Testis (tissue), 2 donors: ENCODE data around the gene C2CD3.

Experiments
- POLR2A ChIP-seq: fragments of 450-650 bp; IDR thresholded peaks from one replicate; pipeline ENCODE4 v1.6.1; 2017; ENCODE audit warnings: antibody characterized with exemption, mild to moderate bottlenecking, moderate library complexity
- TF ChIP-seq, protein P1 (sequence below), 3 experiments: fragments of 450-650 bp in 2 of 3; fragments of 200-600 bp in 1 of 3; sonication (generic) in 1 of 3; IDR thresholded peaks; one replicate each; pipeline ENCODE4 v1.5.1; 2016 to 2019; ENCODE audit warnings: antibody characterized with exemption in 3 of 3, mild to moderate bottlenecking in 2 of 3, moderate library complexity in 1 of 3

DNA sequence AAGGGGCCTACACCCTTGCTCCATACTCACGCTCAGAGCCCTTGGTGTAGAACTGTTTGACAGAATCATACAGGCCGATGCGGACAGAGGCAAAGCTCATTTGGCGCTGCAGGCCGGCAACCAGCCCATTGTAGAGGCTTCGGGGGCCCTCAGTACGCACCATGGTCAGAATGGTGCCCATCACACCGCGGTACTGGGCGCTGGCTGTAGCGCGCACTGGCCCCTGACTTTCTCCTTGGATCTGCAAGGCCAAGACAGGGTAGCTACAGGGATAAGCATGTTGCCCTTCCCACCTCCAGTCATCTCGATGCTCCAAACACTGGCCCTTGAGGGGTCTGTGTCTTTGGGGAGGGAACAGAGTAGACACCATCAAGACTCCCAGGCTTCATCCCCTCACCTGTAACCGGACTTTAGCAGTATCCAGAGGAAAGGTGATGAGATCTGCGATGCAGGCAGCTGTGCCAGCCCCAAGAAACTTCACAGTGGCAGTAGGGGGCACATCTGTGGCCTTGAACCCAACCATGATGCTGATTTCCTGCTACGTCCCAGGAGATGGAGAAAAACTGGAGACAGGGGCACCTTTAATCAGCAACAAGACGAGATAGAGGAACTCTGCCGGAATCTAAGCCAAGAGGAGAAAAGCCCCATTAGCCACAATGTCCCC lies 192.8 kb downstream of the C2CD3 start:
- TF ChIP-seq, protein P1, sequence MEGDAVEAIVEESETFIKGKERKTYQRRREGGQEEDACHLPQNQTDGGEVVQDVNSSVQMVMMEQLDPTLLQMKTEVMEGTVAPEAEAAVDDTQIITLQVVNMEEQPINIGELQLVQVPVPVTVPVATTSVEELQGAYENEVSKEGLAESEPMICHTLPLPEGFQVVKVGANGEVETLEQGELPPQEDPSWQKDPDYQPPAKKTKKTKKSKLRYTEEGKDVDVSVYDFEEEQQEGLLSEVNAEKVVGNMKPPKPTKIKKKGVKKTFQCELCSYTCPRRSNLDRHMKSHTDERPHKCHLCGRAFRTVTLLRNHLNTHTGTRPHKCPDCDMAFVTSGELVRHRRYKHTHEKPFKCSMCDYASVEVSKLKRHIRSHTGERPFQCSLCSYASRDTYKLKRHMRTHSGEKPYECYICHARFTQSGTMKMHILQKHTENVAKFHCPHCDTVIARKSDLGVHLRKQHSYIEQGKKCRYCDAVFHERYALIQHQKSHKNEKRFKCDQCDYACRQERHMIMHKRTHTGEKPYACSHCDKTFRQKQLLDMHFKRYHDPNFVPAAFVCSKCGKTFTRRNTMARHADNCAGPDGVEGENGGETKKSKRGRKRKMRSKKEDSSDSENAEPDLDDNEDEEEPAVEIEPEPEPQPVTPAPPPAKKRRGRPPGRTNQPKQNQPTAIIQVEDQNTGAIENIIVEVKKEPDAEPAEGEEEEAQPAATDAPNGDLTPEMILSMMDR (IDR thresholded peaks at IDR 0.05): no peak
- TF ChIP-seq POLR2A: no peak
